Activated naive CD8-positive, alpha-beta T cell (primary cell): Measurements from ENCODE around the gene COX10.
"Not testable (repeated sequence)": the region's sequence is repeated elsewhere in the genome, so short reads cannot be mapped to it uniquely, and the experiment has no call there.

Source experiments
- H3K27ac Mint-ChIP-seq: one replicate; pipeline ENCODE4 v1.8.0; 2021; ENCODE audit warnings: mixed read lengths
- H3K27me3 Mint-ChIP-seq: one replicate; pipeline ENCODE4 v1.8.0; 2021; ENCODE audit warnings: mixed read lengths
- H3K36me3 Mint-ChIP-seq: one replicate; pipeline ENCODE4 v1.8.0; 2021; ENCODE audit warnings: mixed read lengths
- H3K4me1 Mint-ChIP-seq: one replicate; pipeline ENCODE4 v1.8.0; 2021; ENCODE audit warnings: low read depth, mixed read lengths
- H3K4me3 Mint-ChIP-seq: one replicate; pipeline ENCODE4 v1.8.0; 2021; ENCODE audit warnings: mild to moderate bottlenecking, mixed read lengths
- H3K9me3 Mint-ChIP-seq: one replicate; pipeline ENCODE4 v1.8.0; 2021; ENCODE audit warnings: low read depth, mixed read lengths

COX10 gene

GRCh38 chr17:14207791-14208190 lies 138.5 kb downstream of the COX10 start:
- Mint-ChIP-seq H3K4me1 (peaks cover 51% of the 10 kb centered on the region), H3K36me3 (peaks cover 14% of the 10 kb centered on the region), H3K27ac (no peak overlapping the region), H3K27me3 (no peaks in the 10 kb centered on the region), H3K9me3 (no peaks in the 10 kb centered on the region), H3K4me3 (no peak overlapping the region)

GRCh38 chr17:14209215-14209614 lies 139.9 kb downstream of the COX10 start:
- Mint-ChIP-seq H3K36me3 (peaks cover 14% of the 10 kb centered on the region), H3K9me3 (no peaks in the 10 kb centered on the region), H3K27ac (no peak overlapping the region), H3K4me1 (peaks cover 38% of the 10 kb centered on the region), H3K27me3 (no peaks in the 10 kb centered on the region), H3K4me3 (no peak overlapping the region)

GRCh38 chr17:14211246-14211645 lies 141.9 kb downstream of the COX10 start:
- no peaks in the 10 kb centered on the region for H3K9me3 Mint-ChIP-seq
- no peaks in the 10 kb centered on the region for H3K27me3 Mint-ChIP-seq
- peaks cover 15% of the 10 kb centered on the region for H3K36me3 Mint-ChIP-seq
- H3K27ac Mint-ChIP-seq, result no peak overlapping the region
- peaks cover 17% of the 10 kb centered on the region for H3K4me1 Mint-ChIP-seq
- no peak overlapping the region for H3K4me3 Mint-ChIP-seq

GRCh38 chr17:14211801-14212200 lies 142.5 kb downstream of the COX10 start:
- Mint-ChIP-seq H3K9me3 (no peaks in the 10 kb centered on the region), H3K36me3 (peaks cover 15% of the 10 kb centered on the region), H3K4me3 (no peak overlapping the region), H3K4me1 (peaks cover 15% of the 10 kb centered on the region), H3K27me3 (no peaks in the 10 kb centered on the region), H3K27ac (no peak overlapping the region)

GRCh38 chr17:14212401-14212800 lies 143.1 kb downstream of the COX10 start:
- H3K4me3 Mint-ChIP-seq, result no peak overlapping the region
- H3K4me1 Mint-ChIP-seq, result peaks cover 11% of the 10 kb centered on the region
- peaks cover 13% of the 10 kb centered on the region for H3K36me3 Mint-ChIP-seq
- H3K9me3 Mint-ChIP-seq, result no peaks in the 10 kb centered on the region
- no peaks in the 10 kb centered on the region for H3K27me3 Mint-ChIP-seq
- H3K27ac Mint-ChIP-seq, result no peak overlapping the region

GRCh38 chr17:14214271-14214670 lies 145.0 kb downstream of the COX10 start:
- Mint-ChIP-seq H3K9me3 (no peaks in the 10 kb centered on the region), H3K27ac (no peak overlapping the region), H3K4me1 (peaks cover 9% of the 10 kb centered on the region)

GRCh38 chr17:14222611-14223010 lies 153.3 kb downstream of the COX10 start:
- peaks cover 14% of the 10 kb centered on the region for H3K36me3 Mint-ChIP-seq
- no peaks in the 10 kb centered on the region for H3K27me3 Mint-ChIP-seq
- H3K4me1 Mint-ChIP-seq, result no peaks in the 10 kb centered on the region
- no peak overlapping the region for H3K4me3 Mint-ChIP-seq
- H3K9me3 Mint-ChIP-seq, result no peaks in the 10 kb centered on the region
- no peak overlapping the region for H3K27ac Mint-ChIP-seq

More at GRCh38 chr17:14214271-14214670, 145.0 kb downstream of the COX10 start:
- Mint-ChIP-seq H3K4me3 (no peak overlapping the region), H3K27me3 (no peaks in the 10 kb centered on the region), H3K36me3 (peaks cover 13% of the 10 kb centered on the region)

GRCh38 chr17:14225254-14225980 lies 156.1 kb downstream of the COX10 start:
- H3K27ac Mint-ChIP-seq, result no peak overlapping the region
- no peaks in the 10 kb centered on the region for H3K9me3 Mint-ChIP-seq
- H3K4me3 Mint-ChIP-seq, result no peak overlapping the region
- H3K36me3 Mint-ChIP-seq, result peaks cover 15% of the 10 kb centered on the region
- no peaks in the 10 kb centered on the region for H3K27me3 Mint-ChIP-seq
- no peaks in the 10 kb centered on the region for H3K4me1 Mint-ChIP-seq

- H3K27ac Mint-ChIP-seq, result no peak overlapping the region
- H3K4me1 Mint-ChIP-seq, result no peaks in the 10 kb centered on the region
- peaks cover 18% of the 10 kb centered on the region for H3K36me3 Mint-ChIP-seq
- no peaks in the 10 kb centered on the region for H3K27me3 Mint-ChIP-seq
- no peaks in the 10 kb centered on the region for H3K9me3 Mint-ChIP-seq
- H3K4me3 Mint-ChIP-seq, result no peak overlapping the region
Measured at GRCh38 chr17:14227052-14227451, 157.7 kb downstream of the COX10 start.

GRCh38 chr17:14228903-14229302 lies 159.6 kb downstream of the COX10 start:
- no peaks in the 10 kb centered on the region for H3K4me1 Mint-ChIP-seq
- H3K27me3 Mint-ChIP-seq, result no peaks in the 10 kb centered on the region
- H3K36me3 Mint-ChIP-seq, result peaks cover 15% of the 10 kb centered on the region
- H3K4me3 Mint-ChIP-seq, result no peak overlapping the region
- H3K9me3 Mint-ChIP-seq, result no peaks in the 10 kb centered on the region
- H3K27ac Mint-ChIP-seq, result no peak overlapping the region

- not testable (repeated sequence) for H3K27ac Mint-ChIP-seq, H3K9me3 Mint-ChIP-seq, H3K27me3 Mint-ChIP-seq, H3K4me1 Mint-ChIP-seq, H3K4me3 Mint-ChIP-seq
- peaks cover 12% of the 10 kb centered on the region for H3K36me3 Mint-ChIP-seq
Measured at GRCh38 chr17:14231187-14231586, 161.9 kb downstream of the COX10 start.

GRCh38 chr17:14235047-14235446 lies 165.7 kb downstream of the COX10 start:
- H3K4me1 Mint-ChIP-seq, H3K9me3 Mint-ChIP-seq, H3K27ac Mint-ChIP-seq: not testable (repeated sequence)

GRCh38 chr17:14236032-14236431 lies 166.7 kb downstream of the COX10 start:
- H3K9me3 Mint-ChIP-seq, H3K4me3 Mint-ChIP-seq, H3K4me1 Mint-ChIP-seq, H3K36me3 Mint-ChIP-seq, H3K27me3 Mint-ChIP-seq, H3K27ac Mint-ChIP-seq: not testable (repeated sequence)

More at GRCh38 chr17:14235047-14235446, 165.7 kb downstream of the COX10 start:
- H3K27me3 Mint-ChIP-seq, H3K4me3 Mint-ChIP-seq, H3K36me3 Mint-ChIP-seq: not testable (repeated sequence)

GRCh38 chr17:14236762-14237161 lies 167.5 kb downstream of the COX10 start, which contains the start of gene CDRT15:
Gene CDRT15 (minus strand): TSS chr17:14236862. CDS start chr17:14236833, 29 bp downstream.
- not testable (repeated sequence) for H3K4me1 Mint-ChIP-seq, H3K27ac Mint-ChIP-seq

GRCh38 chr17:14239271-14239670 lies 170.0 kb downstream of the COX10 start:
- not testable (repeated sequence) for H3K27me3 Mint-ChIP-seq, H3K36me3 Mint-ChIP-seq, H3K4me1 Mint-ChIP-seq, H3K4me3 Mint-ChIP-seq, H3K9me3 Mint-ChIP-seq, H3K27ac Mint-ChIP-seq

More at GRCh38 chr17:14236762-14237161, 167.5 kb downstream of the COX10 start, which contains the start of gene CDRT15:
- not testable (repeated sequence) for H3K4me3 Mint-ChIP-seq, H3K9me3 Mint-ChIP-seq, H3K36me3 Mint-ChIP-seq, H3K27me3 Mint-ChIP-seq

GRCh38 chr17:14245002-14245401 lies 175.7 kb downstream of the COX10 start:
- H3K27ac Mint-ChIP-seq, result no peak overlapping the region
- no peak overlapping the region for H3K4me3 Mint-ChIP-seq
- H3K36me3 Mint-ChIP-seq, result no peaks in the 10 kb centered on the region
- H3K4me1 Mint-ChIP-seq, result no peaks in the 10 kb centered on the region
- H3K9me3 Mint-ChIP-seq, result no peaks in the 10 kb centered on the region
- no peaks in the 10 kb centered on the region for H3K27me3 Mint-ChIP-seq
